Measurements from ENCODE around the gene GRB2.

DNA sequence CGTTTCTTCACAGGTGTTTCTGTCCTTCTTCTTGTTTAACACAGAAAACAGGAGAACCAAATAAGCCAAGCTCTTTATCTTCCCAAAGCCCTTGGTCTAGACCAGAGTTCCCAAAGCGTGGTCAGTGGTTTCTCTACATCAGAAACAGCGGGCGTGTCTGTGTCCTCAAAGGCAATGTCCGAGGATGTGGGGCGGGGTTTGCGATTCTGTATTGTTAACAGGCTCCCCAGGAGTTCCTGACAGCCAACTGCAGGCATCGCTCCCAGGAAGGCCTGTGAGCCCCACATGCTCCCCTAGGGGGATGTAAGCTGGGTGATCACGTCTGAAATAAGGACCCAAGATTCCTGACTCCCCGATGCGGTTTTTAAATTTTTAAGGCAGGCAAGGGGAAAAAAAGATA, 87.8 kb downstream of the GRB2 start:
- TF ChIP-seq, protein P1, sequence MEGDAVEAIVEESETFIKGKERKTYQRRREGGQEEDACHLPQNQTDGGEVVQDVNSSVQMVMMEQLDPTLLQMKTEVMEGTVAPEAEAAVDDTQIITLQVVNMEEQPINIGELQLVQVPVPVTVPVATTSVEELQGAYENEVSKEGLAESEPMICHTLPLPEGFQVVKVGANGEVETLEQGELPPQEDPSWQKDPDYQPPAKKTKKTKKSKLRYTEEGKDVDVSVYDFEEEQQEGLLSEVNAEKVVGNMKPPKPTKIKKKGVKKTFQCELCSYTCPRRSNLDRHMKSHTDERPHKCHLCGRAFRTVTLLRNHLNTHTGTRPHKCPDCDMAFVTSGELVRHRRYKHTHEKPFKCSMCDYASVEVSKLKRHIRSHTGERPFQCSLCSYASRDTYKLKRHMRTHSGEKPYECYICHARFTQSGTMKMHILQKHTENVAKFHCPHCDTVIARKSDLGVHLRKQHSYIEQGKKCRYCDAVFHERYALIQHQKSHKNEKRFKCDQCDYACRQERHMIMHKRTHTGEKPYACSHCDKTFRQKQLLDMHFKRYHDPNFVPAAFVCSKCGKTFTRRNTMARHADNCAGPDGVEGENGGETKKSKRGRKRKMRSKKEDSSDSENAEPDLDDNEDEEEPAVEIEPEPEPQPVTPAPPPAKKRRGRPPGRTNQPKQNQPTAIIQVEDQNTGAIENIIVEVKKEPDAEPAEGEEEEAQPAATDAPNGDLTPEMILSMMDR (IDR thresholded peaks at IDR 0.05): no peak
- TF ChIP-seq POLR2AphosphoS5 (IDR thresholded peaks at IDR 0.05; ENCODE audit: low read depth, low read length) (no peak), SIN3A (IDR thresholded peaks at IDR 0.05; ENCODE audit: borderline replicate concordance, insufficient read depth, low read depth, low read length) (no peak)

Measured in Panc1 (cell line).